MCF 10A (cell line): ENCODE data around the gene SBSN. TPM values are rescaled to one million over a fixed set of nuclear protein-coding genes. Genes with fewer than 3 reads are reported as not detected.

Experiments used
- Bru-seq: library from RNA; stranded (reverse); fragments of 400-500 nt; gene quantifications from one replicate; lab custom pipeline; 2021; lab: Mats Ljungman, UMichigan
- BruChase-seq, 2 experiments: library from RNA; stranded (reverse); fragments of 400-500 nt; gene quantifications; one replicate each; lab custom pipeline; 2021; lab: Mats Ljungman, UMichigan
- BruUV-seq: library from RNA; stranded (reverse); fragments of 400-500 nt; replicated peaks from 2 replicates; lab custom pipeline; 2021; lab: Mats Ljungman, UMichigan
- CTCF ChIA-PET: fragments of 300-600 bp; sonication (Branson Sonifier 250); formaldehyde crosslinking; extraction: SDS; loops from one replicate; lab custom pipeline; 2021; ENCODE audit warnings: antibody characterized with exemption, inconsistent platforms; lab: Yijun Ruan, JAX
- POLR2A ChIA-PET: fragments of 300-600, 350-650 bp; sonication (Branson Sonifier 250); formaldehyde crosslinking; extraction: SDS; loops from one replicate; lab custom pipeline; 2020; ENCODE audit warnings: antibody characterized with exemption, inconsistent platforms; lab: Yijun Ruan, JAX
- DNase-seq: peaks from one replicate; pipeline ENCODE4 v3.0.0-alpha.2; 2018; ENCODE audit not compliant: unreplicated experiment
- H3K27ac Mint-ChIP-seq: one replicate; pipeline ENCODE4 v1.8.0; 2022; ENCODE audit warnings: mild to moderate bottlenecking, low read depth, mixed read lengths; ENCODE audit not compliant: unreplicated experiment
- H3K27me3 Mint-ChIP-seq: one replicate; pipeline ENCODE4 v1.8.0; 2022; ENCODE audit warnings: mixed read lengths; ENCODE audit not compliant: insufficient read depth, unreplicated experiment
- H3K36me3 Mint-ChIP-seq: one replicate; pipeline ENCODE4 v1.8.0; 2022; ENCODE audit warnings: mild to moderate bottlenecking, moderate library complexity, mixed read lengths; ENCODE audit not compliant: insufficient read depth, unreplicated experiment
- H3K4me1 Mint-ChIP-seq: one replicate; pipeline ENCODE4 v1.8.0; 2022; ENCODE audit warnings: mixed read lengths; ENCODE audit not compliant: insufficient read depth, unreplicated experiment
- H3K4me3 Mint-ChIP-seq: one replicate; pipeline ENCODE4 v1.8.0; 2022; ENCODE audit warnings: mild to moderate bottlenecking, moderate library complexity, mixed read lengths; ENCODE audit not compliant: unreplicated experiment
- H3K9me3 Mint-ChIP-seq: one replicate; pipeline ENCODE4 v1.8.0; 2022; ENCODE audit warnings: mixed read lengths; ENCODE audit not compliant: unreplicated experiment
- CTCF ChIP-seq: fragments of 200-600 bp; IDR thresholded peaks from one replicate; pipeline ENCODE4 v1.8.0; 2022; ENCODE audit warnings: antibody characterized with exemption, mild to moderate bottlenecking; ENCODE audit not compliant: unreplicated experiment
- intact Hi-C: fragments of 100-400 bp; cut with micrococcal nuclease; formaldehyde crosslinking; loops from 2 replicates; pipeline ENCODE4 v1.14.1; 2022
- long read RNA-seq: library from polyadenylated mRNA; stranded (forward); transcript quantifications from one replicate; pipeline ENCODE4 v2.0.0, GENCODE V29; 2022
- total RNA-seq: library from RNA; stranded (reverse); gene quantifications from 2 replicates; pipeline ENCODE4 v1.2.3, GENCODE V29; 2022

The SBSN gene
- total RNA-seq (0.61 TPM in 1 of 2 replicates, not detected in the other), Bru-seq, nascent RNA (percentile 19 among the genes with signal in this experiment), BruChase-seq, experiment 1, labeled RNA remaining after a 6-hour chase (percentile 50 among the genes with signal in this experiment), BruChase-seq, experiment 2, labeled RNA remaining after a 2-hour chase (percentile 34 among the genes with signal in this experiment)
- long read RNA-seq, result 0 reads

- peaks cover 5% of the 10 kb centered on the region for H3K36me3 Mint-ChIP-seq
- no TSS peak for BruUV-seq
- intact Hi-C loops, result no loop called here
- POLR2A ChIA-PET, result no interaction called here
- no peak within 1 kb of the TSS for H3K27ac Mint-ChIP-seq
- H3K4me3 Mint-ChIP-seq, result no peak within 1 kb of the TSS
- peak; percentile 89 for DNase-seq
- H3K27me3 Mint-ChIP-seq, result peaks cover 24% of the 10 kb centered on the region
- no peaks in the 10 kb centered on the region for H3K9me3 Mint-ChIP-seq
- CTCF ChIA-PET, result interaction anchor here (0.6 to 1.8 kb wide), 2 partner anchors 20 to 269 kb away, joined by 5 to 7 read pairs; no protein-coding TSS in a partner anchor
- no peak for TF ChIP-seq CTCF
- H3K4me1 Mint-ChIP-seq, result peaks cover 17% of the 10 kb centered on the region
These were observed at the start of gene SBSN for GRCh38 chr19:35528218-35529038. SBSN (minus strand) TSS chr19:35528311; CDS start chr19:35528281, 30 bp downstream.

GRCh38 chr19:35571406-35571965, 43.4 kb upstream of the SBSN start:
- H3K4me1 Mint-ChIP-seq, result no peaks in the 10 kb centered on the region
- intact Hi-C loops, result no loop called here
- H3K4me3 Mint-ChIP-seq, result no peak overlapping the region
- ChIA-PET POLR2A (no interaction called here), CTCF (no interaction called here)
- no peak for TF ChIP-seq CTCF
- H3K27me3 Mint-ChIP-seq, result peaks cover 23% of the 10 kb centered on the region
- H3K36me3 Mint-ChIP-seq, result peaks cover 5% of the 10 kb centered on the region
- no TSS peak for BruUV-seq
- H3K9me3 Mint-ChIP-seq, result peaks cover 12% of the 10 kb centered on the region
- no peak overlapping the region for H3K27ac Mint-ChIP-seq
- no peak for DNase-seq

- BruUV-seq, result no TSS peak
- no peaks in the 10 kb centered on the region for H3K9me3 Mint-ChIP-seq
- TF ChIP-seq CTCF, result no peak
- ChIA-PET POLR2A (no interaction called here), CTCF (no interaction called here)
- no peaks in the 10 kb centered on the region for H3K4me1 Mint-ChIP-seq
- DNase-seq, result no peak
- peaks cover 23% of the 10 kb centered on the region for H3K27me3 Mint-ChIP-seq
- H3K27ac Mint-ChIP-seq, result no peak overlapping the region
- intact Hi-C loops, result no loop called here
- H3K4me3 Mint-ChIP-seq, result no peak overlapping the region
- no peaks in the 10 kb centered on the region for H3K36me3 Mint-ChIP-seq
These were observed 41.2 kb upstream of the SBSN start for GRCh38 chr19:35569281-35569781.

- CTCF ChIA-PET, result interaction anchor here (1.3 kb wide), 1 partner anchor 18 kb away, joined by 4 read pairs; no protein-coding TSS in a partner anchor
- Mint-ChIP-seq H3K4me1 (no peaks in the 10 kb centered on the region), H3K27me3 (peaks cover 37% of the 10 kb centered on the region), H3K36me3 (no peaks in the 10 kb centered on the region), H3K4me3 (no peak overlapping the region), H3K27ac (no peak overlapping the region), H3K9me3 (no peaks in the 10 kb centered on the region)
- POLR2A ChIA-PET, result no interaction called here
- intact Hi-C loops, result no loop called here
- no TSS peak for BruUV-seq
- no peak for TF ChIP-seq CTCF
- DNase-seq, result no peak
These were observed 38.6 kb upstream of the SBSN start for GRCh38 chr19:35566738-35567137.
